Measurements from ENCODE around the gene ADAP1. TPM values are rescaled to one million over a fixed set of nuclear protein-coding genes. Genes with fewer than 3 reads are reported as not detected.

ADAP1 gene
- total and polyA plus RNA-seq, 2 of the 8 experiments (the other 6 are each of a cell fraction or from before 2014, with no cell fraction given) = 5.8 to 6.1 TPM

DNA sequence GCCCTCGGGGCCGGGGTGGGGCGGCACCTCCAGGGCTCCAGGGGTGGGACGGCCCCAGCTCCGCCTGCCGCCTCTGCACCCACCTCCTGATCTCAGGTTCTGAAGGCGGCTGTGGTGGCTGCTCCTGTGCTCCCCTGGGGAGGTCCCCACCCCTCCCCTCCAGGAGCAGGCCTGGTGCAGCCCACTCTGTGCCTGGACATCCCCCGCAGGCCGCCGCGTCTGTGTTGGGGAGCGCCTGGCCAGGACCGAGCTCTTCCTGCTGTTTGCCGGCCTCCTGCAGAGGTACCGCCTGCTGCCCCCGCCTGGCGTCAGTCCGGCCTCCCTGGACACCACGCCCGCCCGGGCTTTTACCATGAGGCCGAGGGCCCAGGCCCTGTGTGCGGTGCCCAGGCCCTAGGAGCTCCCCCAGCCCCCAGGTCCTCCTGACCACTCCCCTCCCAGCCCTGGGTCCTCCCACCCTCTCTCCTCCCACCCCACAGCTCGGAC lies 34.0 kb upstream of the ADAP1 start:
- Histone ChIP-seq H2AK5ac (ENCODE audit: low read depth, low read length) (no peak overlapping the region), H4K8ac (ENCODE audit: extremely low read depth, insufficient read depth, low read length) (no peak overlapping the region; the same call in 1 of the 2 replicates), H3K79me1 (ENCODE audit: low read depth, low read length) (no peaks in the 10 kb centered on the region), H3K27ac (ENCODE audit: low read depth, low read length) (no peak overlapping the region), H3K4me2 (ENCODE audit: insufficient read depth in 1 of 2, low read depth in 2 of 2, low read length in 2 of 2) (peak overlapping the region in 1 of 2 experiments; percentile 21; a peak in 1 of 4 replicates), H2BK5ac (ENCODE audit: low read depth, low read length) (no peak overlapping the region), H3K4me1 (replicated peaks in 1 of 4; ENCODE audit: control insufficient read depth in 3 of 4, insufficient read depth in 4 of 4, low read length in 3 of 4) (peaks cover 0 to 6% (median 4%) of the 10 kb centered on the region in 4 experiments; a peak in 5 of 7 replicates), H2AFZ (ENCODE audit: low read length) (no peak overlapping the region), H2BK20ac (ENCODE audit: low read length) (no peak overlapping the region), H3K36me3 (ENCODE audit: control insufficient read depth in 2 of 4, insufficient read depth in 4 of 4, low read length in 3 of 4) (no peaks in the 10 kb centered on the region), H3K79me2 (ENCODE audit: control insufficient read depth in 1 of 2, insufficient read depth in 2 of 2, low read length in 2 of 2) (no peaks in the 10 kb centered on the region), H4K91ac (replicated peaks; ENCODE audit: insufficient read length, low read length) (peak overlapping the region; percentile 93), H3K4ac (replicated peaks; ENCODE audit: insufficient read length, low read depth, low read length) (no peak overlapping the region), H3K56ac (replicated peaks; ENCODE audit: insufficient read length, low read depth, low read length) (no peak overlapping the region), H2BK12ac (ENCODE audit: low read depth, low read length) (no peak overlapping the region), H4K5ac (ENCODE audit: insufficient read length, low read depth, low read length) (no peak overlapping the region), H3K27me3 (replicated peaks in 1 of 4; ENCODE audit: control insufficient read depth in 3 of 4, extremely low read depth in 1 of 4, insufficient read depth in 3 of 4, low read length in 3 of 4) (no peaks in the 10 kb centered on the region), H3K9ac (replicated peaks in 1 of 4; ENCODE audit: extremely low read depth in 1 of 4, low read depth in 3 of 4, low read length in 3 of 4) (no peak overlapping the region), H3K23ac (ENCODE audit: insufficient read length) (no peak overlapping the region), H3K14ac (ENCODE audit: insufficient read length) (no peak overlapping the region), H3K4me3 (ENCODE audit: extremely low read depth in 1 of 4, insufficient read depth in 2 of 4, low read depth in 3 of 4, low read length in 4 of 4) (no peak overlapping the region), H2BK120ac (replicated peaks; ENCODE audit: low read depth, low read length) (no peak overlapping the region), H3K9me3 (ENCODE audit: insufficient read depth in 2 of 2, low read depth in 1 of 2, low read length in 1 of 2) (no peaks in the 10 kb centered on the region), H3K18ac (ENCODE audit: extremely low read depth, low read length) (no peak overlapping the region; the same call in 1 of the 2 replicates), H3K23me2 (ENCODE audit: low read depth, low read length) (no peaks in the 10 kb centered on the region), H4K20me1 (replicated peaks in 1 of 2; ENCODE audit: control insufficient read depth in 1 of 2, insufficient read depth in 2 of 2, low read length in 2 of 2) (no peaks in the 10 kb centered on the region), H2BK15ac (ENCODE audit: low read length) (no peak overlapping the region)
- POLR2A ChIA-PET (ENCODE audit: partially characterized antibody) = interaction anchor here (0.6 to 1.3 kb wide), 3 partner anchors 14 to 339 kb away, joined by 3 to 6 read pairs (median 4); partner anchors contain the start of gene COX19
- DNase-seq (ENCODE audit: low read depth in 1 of 2, low spot score in 2 of 2) (no peak), FAIRE-seq (no peak)
- CTCF ChIA-PET (ENCODE audit: partially characterized antibody) = interaction anchor here (0.6 to 1.7 kb wide), 13 partner anchors 9 to 484 kb away, joined by 3 to 13 read pairs (median 4); no protein-coding TSS in a partner anchor
- no CpG with 5 or more reads among the region's 24 CpGs for WGBS, 2 experiments (ENCODE audit: extremely low coverage in 1 of 2, insufficient coverage in 1 of 2, insufficient read length in 1 of 2, insufficient replicate concordance in 2 of 2, low coverage in 1 of 2, low lambda C conversion rate in 2 of 2, missing lambda C conversion rate in 1 of 2)
- TF ChIP-seq SP1 (IDR thresholded peaks at IDR 0.05; ENCODE audit: low read depth, low read length) = no peak
- TF ChIP-seq EGR1 (IDR thresholded peaks at IDR 0.05; ENCODE audit: borderline replicate concordance, low read depth, low read length) = no peak
- no peak for TF ChIP-seq BRCA1 (IDR thresholded peaks at IDR 0.05; ENCODE audit: low read depth, low read length)
- TF ChIP-seq JUND (IDR thresholded peaks at IDR 0.05; ENCODE audit: low read length) = no peak
- no peak for TF ChIP-seq TAF7 (optimal IDR thresholded peaks at IDR 0.05; ENCODE audit: borderline replicate concordance, low read depth, low read length)
- no peak for TF ChIP-seq EZH2 (IDR thresholded peaks at IDR 0.05; ENCODE audit: low read depth, low read length, severe bottlenecking)
- TF ChIP-seq ZNF274 (IDR thresholded peaks at IDR 0.05; ENCODE audit: borderline replicate concordance, extremely low read depth, low read length) = no peak
- no peak for TF ChIP-seq POLR2AphosphoS5 (IDR thresholded peaks at IDR 0.05; ENCODE audit: low read depth, low read length)
- no peak for TF ChIP-seq SIN3A (conservative IDR thresholded peaks at IDR 0.05 in 1 of 2, IDR thresholded peaks at IDR 0.05 in 1 of 2; ENCODE audit: low read depth in 1 of 2, low read length in 2 of 2)
- TF ChIP-seq, protein P1, sequence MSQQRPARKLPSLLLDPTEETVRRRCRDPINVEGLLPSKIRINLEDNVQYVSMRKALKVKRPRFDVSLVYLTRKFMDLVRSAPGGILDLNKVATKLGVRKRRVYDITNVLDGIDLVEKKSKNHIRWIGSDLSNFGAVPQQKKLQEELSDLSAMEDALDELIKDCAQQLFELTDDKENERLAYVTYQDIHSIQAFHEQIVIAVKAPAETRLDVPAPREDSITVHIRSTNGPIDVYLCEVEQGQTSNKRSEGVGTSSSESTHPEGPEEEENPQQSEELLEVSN (IDR thresholded peaks at IDR 0.05) = no peak
- TF ChIP-seq HDAC2 (IDR thresholded peaks at IDR 0.05; ENCODE audit: borderline replicate concordance in 1 of 2, low read depth in 2 of 2, low read length in 2 of 2) = no peak
- no peak for TF ChIP-seq RBBP5 (IDR thresholded peaks at IDR 0.05; ENCODE audit: borderline replicate concordance, low read depth, low read length)
